Keratinocyte (primary cell): Measurements from ENCODE around the gene ATP6V1A. TPM values are rescaled to one million over a fixed set of nuclear protein-coding genes. Genes with fewer than 3 reads are reported as not detected.

Source experiments
- DNase-seq: peaks from one replicate; pipeline ENCODE4 v3.0.0-alpha.2; 2011; ENCODE audit warnings: low read depth, missing footprints, low spot score
- FAIRE-seq: peaks from 2 replicates; lab custom pipeline; 2011; peaks lifted over from hg19 to GRCh38; lab: Jason Lieb, UNC
- H2AFZ ChIP-seq: 2 replicates; pipeline ENCODE4 v1.6.0; 2012; ENCODE audit warnings: low read length, control low read depth, inconsistent platforms; ENCODE audit not compliant: control insufficient read depth
- H3K27ac ChIP-seq: 2 replicates; pipeline ENCODE4 v1.5.1; 2011; ENCODE audit warnings: low read length; ENCODE audit not compliant: control insufficient read depth, insufficient read depth
- H3K27me3 ChIP-seq: 3 replicates; pipeline ENCODE4 v1.6.0; 2011; ENCODE audit warnings: low read length; ENCODE audit not compliant: control insufficient read depth, insufficient read depth; ENCODE audit errors: extremely low read depth
- H3K36me3 ChIP-seq, 2 experiments: 2 replicates in 1 of 2; 3 replicates in 1 of 2; pipeline ENCODE4 v1.5.1; 2011; ENCODE audit warnings: low read length in 2 of 2, mild to moderate bottlenecking in 1 of 2; ENCODE audit not compliant: control insufficient read depth in 2 of 2, insufficient read depth in 2 of 2; ENCODE audit errors: extremely low read depth in 1 of 2
- H3K4me1 ChIP-seq: 3 replicates; pipeline ENCODE4 v1.5.1; 2011; ENCODE audit warnings: low read length; ENCODE audit not compliant: control insufficient read depth, insufficient read depth; ENCODE audit errors: extremely low read depth
- H3K4me2 ChIP-seq: 3 replicates; pipeline ENCODE4 v1.6.0; 2011; ENCODE audit warnings: low read depth, low read length; ENCODE audit not compliant: control insufficient read depth, insufficient read depth; ENCODE audit errors: extremely low read depth
- H3K4me3 ChIP-seq, 3 experiments: fragments of 200-600 bp in 1 of 3; sonication (generic) in 1 of 3; 2 replicates in 2 of 3; 3 replicates in 1 of 3; pipeline ENCODE4 v1.5.1; 2011 to 2016; ENCODE audit warnings: low read length in 3 of 3, mild to moderate bottlenecking in 3 of 3, control low read depth in 2 of 3, inconsistent platforms in 1 of 3, low read depth in 1 of 3, mixed read lengths in 1 of 3, mixed run types in 1 of 3, moderate library complexity in 1 of 3; ENCODE audit not compliant: control insufficient read depth in 2 of 3, insufficient read depth in 2 of 3; ENCODE audit errors: extremely low read depth in 1 of 3
- H3K79me2 ChIP-seq: 2 replicates; pipeline ENCODE4 v1.6.0; 2012; ENCODE audit warnings: low read length; ENCODE audit not compliant: control insufficient read depth, insufficient read depth
- H3K9ac ChIP-seq: 3 replicates; pipeline ENCODE4 v1.6.0; 2011; ENCODE audit warnings: low read length; ENCODE audit not compliant: control insufficient read depth, insufficient read depth; ENCODE audit errors: extremely low read depth
- H3K9me1 ChIP-seq: 3 replicates; pipeline ENCODE4 v1.6.0; 2011; ENCODE audit warnings: low read length; ENCODE audit not compliant: control insufficient read depth, insufficient read depth; ENCODE audit errors: extremely low read depth
- H3K9me3 ChIP-seq: 2 replicates; pipeline ENCODE4 v1.5.1; 2012; ENCODE audit warnings: low read depth, low read length; ENCODE audit not compliant: control insufficient read depth
- H4K20me1 ChIP-seq: 3 replicates; pipeline ENCODE4 v1.6.0; 2011; ENCODE audit warnings: low read length; ENCODE audit not compliant: control insufficient read depth, insufficient read depth; ENCODE audit errors: extremely low read depth
- CTCF ChIP-seq, 3 experiments: IDR thresholded peaks in 1 of 3; conservative IDR thresholded peaks in 1 of 3; optimal IDR thresholded peaks in 1 of 3; 2 replicates in 2 of 3; 3 replicates in 1 of 3; pipeline versions ENCODE3 to v1.5.1; 2011; ENCODE audit warnings: low read length in 3 of 3, mild to moderate bottlenecking in 3 of 3, moderate library complexity in 2 of 3, control low read depth in 1 of 3, inconsistent platforms in 1 of 3; ENCODE audit not compliant: insufficient read depth in 2 of 3; ENCODE audit errors: extremely low read depth in 1 of 3
- EZH2 ChIP-seq: IDR thresholded peaks from one replicate; pipeline ENCODE4 v1.6.1; 2012; ENCODE audit warnings: inconsistent platforms, mild to moderate bottlenecking, low read length, moderate library complexity
- dilution Hi-C: fragments of 300-500 bp; cut with MboI; formaldehyde crosslinking; loops from one replicate; pipeline ENCODE4 v1.7.0; 2020; ENCODE audit warnings: low sequenced_read_pairs; ENCODE audit not compliant: extremely low pct_ligation_motif_present
- polyA plus RNA-seq, 5 experiments: library from polyadenylated mRNA; depleted of rRNA in 3 of 5; stranded (reverse) in 3 of 5; stranded (forward) in 1 of 5; unstranded in 1 of 5; fragments of >200 nt; gene quantifications; 1 replicate in 1 of 5; 2 replicates in 3 of 5; 3 replicates in 1 of 5; pipeline versions ENCODE4 v1.2.1 to v1.2.3, GENCODE V29; 2011 to 2012; ENCODE audit warnings: missing spikeins in 2 of 5, low read depth in 1 of 5, low replicate concordance in 1 of 5

ATP6V1A gene
- polyA plus RNA-seq, 1 donor (not counting 4 experiments of a cell fraction or from before 2014, with no cell fraction given): 35.8 TPM

DNA sequence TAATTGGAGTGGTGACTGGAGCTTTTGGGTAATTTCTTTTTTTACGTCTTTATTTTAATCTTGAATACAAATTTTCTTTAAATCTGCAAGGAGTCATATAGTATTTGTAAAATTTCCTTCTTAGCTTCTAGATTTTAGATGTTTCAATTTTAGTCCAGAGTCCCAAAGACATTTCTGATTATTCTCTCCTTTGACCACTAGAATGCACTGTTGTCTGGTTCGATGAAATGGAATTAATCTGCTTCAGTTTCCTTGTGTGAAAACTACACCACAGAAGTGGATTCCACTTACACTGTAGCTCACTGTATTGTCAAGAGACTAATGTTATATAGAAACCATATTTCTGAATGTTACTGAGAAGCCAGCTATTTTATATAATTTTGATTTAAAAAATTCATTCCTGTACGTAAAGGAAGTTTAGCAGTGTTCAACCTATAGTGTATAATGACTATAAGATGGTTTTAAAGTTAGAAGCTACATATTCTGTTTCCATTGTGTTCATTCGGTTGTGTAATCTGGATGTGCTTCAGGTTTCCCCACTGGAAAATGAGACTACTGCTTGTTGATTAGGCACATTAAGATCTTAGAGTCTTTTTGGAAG lies 97.9 kb downstream of the ATP6V1A start:
- no peak overlapping the region for H2AFZ ChIP-seq
- no peaks in the 10 kb centered on the region for H3K9me1 ChIP-seq
- H3K4me3 ChIP-seq: no peak overlapping the region
- no peaks in the 10 kb centered on the region for H3K36me3 ChIP-seq
- no peaks in the 10 kb centered on the region for H3K27me3 ChIP-seq
- H3K9me3 ChIP-seq: no peaks in the 10 kb centered on the region
- no peak overlapping the region for H3K4me2 ChIP-seq
- no peak overlapping the region for H3K9ac ChIP-seq
- no peak overlapping the region for H3K27ac ChIP-seq
- dilution Hi-C loops: no loop called here
- no peaks in the 10 kb centered on the region for H4K20me1 ChIP-seq
- no peaks in the 10 kb centered on the region for H3K79me2 ChIP-seq
- H3K4me1 ChIP-seq: peaks cover 8% of the 10 kb centered on the region
- peak; percentile 64 for FAIRE-seq
- TF ChIP-seq EZH2 (no peak), CTCF (optimal IDR thresholded peaks at IDR 0.05 in 1 of 3, IDR thresholded peaks at IDR 0.05 in 1 of 3, conservative IDR thresholded peaks at IDR 0.05 in 1 of 3; ENCODE audit: extremely low read depth in 1 of 3, insufficient read depth in 2 of 3, low read length in 3 of 3) (peak in 2 of 3 experiments; percentile 45 to 48)
- DNase-seq: no peak

- no peak for DNase-seq
- FAIRE-seq: no peak
- no peaks in the 10 kb centered on the region for H3K79me2 ChIP-seq
- peak overlapping the region; percentile 34 for H3K27ac ChIP-seq
- no peak overlapping the region for H3K4me2 ChIP-seq
- H3K9ac ChIP-seq: no peak overlapping the region
- no peaks in the 10 kb centered on the region for H3K9me1 ChIP-seq
- no peaks in the 10 kb centered on the region for H3K27me3 ChIP-seq
- H3K4me1 ChIP-seq: peaks cover 8% of the 10 kb centered on the region
- no peaks in the 10 kb centered on the region for H3K36me3 ChIP-seq
- no peaks in the 10 kb centered on the region for H3K9me3 ChIP-seq
- dilution Hi-C loops: no loop called here
- H3K4me3 ChIP-seq: no peak overlapping the region
- H2AFZ ChIP-seq: no peak overlapping the region
- H4K20me1 ChIP-seq: no peaks in the 10 kb centered on the region
- TF ChIP-seq EZH2 (no peak), CTCF (optimal IDR thresholded peaks at IDR 0.05 in 1 of 3, IDR thresholded peaks at IDR 0.05 in 1 of 3, conservative IDR thresholded peaks at IDR 0.05 in 1 of 3; ENCODE audit: extremely low read depth in 1 of 3, insufficient read depth in 2 of 3, low read length in 3 of 3) (no peak)
Observed at GRCh38 chr3:113847247-113847646, 100.4 kb downstream of the ATP6V1A start.
